HG03139 (cell line): ENCODE measurements around the gene GALNT13.

Experiments
- ATAC-seq: cut with Tn5 transposase; IDR thresholded peaks from one replicate; pipeline ENCODE4 v1.9.1; 2021; ENCODE audit not compliant: unreplicated experiment

Gene GALNT13

DNA sequence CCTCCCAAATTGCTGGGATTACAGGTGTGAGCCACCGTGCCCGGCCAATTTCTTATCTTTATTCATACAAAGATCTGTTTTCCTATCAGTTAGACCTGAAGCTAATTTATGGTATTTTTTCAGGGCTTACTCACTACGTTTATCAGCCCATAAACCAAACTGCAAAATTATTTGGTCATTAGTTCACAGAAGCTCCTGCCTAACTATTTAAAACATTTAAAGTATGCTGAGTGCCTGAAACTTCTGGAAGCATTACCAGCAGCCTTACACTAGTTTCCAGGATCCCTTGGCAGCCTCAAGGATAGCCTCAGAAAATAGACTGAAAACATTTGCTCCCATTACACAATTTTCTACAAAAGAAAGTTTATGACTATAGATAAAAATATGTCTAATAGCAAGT lies 68.8 kb downstream of the GALNT13 start:
- ATAC-seq: no peak

GRCh38 chr2:153944800-153945199 lies 73.1 kb downstream of the GALNT13 start:
- ATAC-seq: no peak

DNA sequence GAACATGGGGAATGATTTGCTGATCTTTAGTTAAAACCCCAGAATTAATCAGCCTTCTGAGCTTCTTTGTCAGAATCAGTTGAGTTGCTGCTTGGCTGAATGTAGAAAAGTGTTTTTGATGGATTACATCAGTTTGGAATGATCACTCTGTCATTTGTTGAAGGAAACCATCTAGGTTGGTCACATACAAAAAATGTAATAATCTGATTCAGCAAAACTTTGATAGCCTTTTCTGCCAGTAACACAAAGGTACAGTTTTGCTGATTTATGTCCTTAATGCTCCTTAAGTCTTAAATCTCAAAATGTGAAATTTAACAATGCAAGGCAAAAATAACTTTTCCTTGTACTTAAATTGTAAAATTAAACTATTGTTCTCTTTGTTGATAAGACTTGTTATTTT lies 74.3 kb downstream of the GALNT13 start:
- ATAC-seq: no peak

DNA sequence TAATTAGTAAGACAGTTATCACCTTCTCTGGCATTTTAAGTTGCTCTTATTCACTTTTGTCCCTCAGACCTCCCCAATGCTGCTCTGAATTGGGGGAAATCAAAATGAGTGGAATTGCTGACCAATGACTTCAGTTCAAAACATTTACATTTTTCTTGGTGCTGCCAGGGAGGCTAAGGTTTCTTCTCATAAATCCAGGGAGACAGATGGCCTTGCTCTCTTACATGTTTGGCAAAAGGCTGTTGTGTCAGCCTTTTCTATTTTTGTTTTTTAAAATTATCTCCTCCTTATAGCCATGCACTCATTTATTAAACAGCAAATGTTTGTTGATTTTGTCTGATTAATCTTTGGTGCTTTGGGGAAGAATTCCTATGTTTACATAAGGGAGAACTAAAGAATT lies 82.0 kb downstream of the GALNT13 start:
- ATAC-seq: no peak

- no peak for ATAC-seq
Measured at GRCh38 chr2:153963256-153963655, 91.5 kb downstream of the GALNT13 start.

- ATAC-seq: no peak
Measured at GRCh38 chr2:153967248-153967973, 95.7 kb downstream of the GALNT13 start.

DNA sequence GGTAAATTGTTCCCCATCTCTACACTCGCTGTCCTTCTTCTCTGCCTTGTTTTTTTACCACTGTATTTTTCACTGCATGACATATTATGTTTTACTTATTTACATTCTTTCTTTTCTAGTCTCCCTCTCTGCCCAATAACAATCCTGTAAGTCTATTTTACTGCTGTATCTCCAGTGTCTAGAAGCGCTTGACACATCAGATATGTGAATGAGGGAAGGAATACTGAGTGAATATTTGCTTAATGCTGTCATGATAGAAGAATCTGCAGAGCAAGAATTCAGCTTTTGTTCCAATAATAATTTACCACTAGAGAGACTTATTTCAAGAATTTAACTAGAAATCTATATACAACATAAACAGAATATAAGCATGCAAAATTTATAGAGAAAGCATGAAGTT lies 99.5 kb downstream of the GALNT13 start:
- no peak for ATAC-seq

GRCh38 chr2:153971855-153972254 lies 100.1 kb downstream of the GALNT13 start:
- no peak for ATAC-seq

GRCh38 chr2:153972412-153972811 lies 100.7 kb downstream of the GALNT13 start:
- ATAC-seq: no peak

DNA sequence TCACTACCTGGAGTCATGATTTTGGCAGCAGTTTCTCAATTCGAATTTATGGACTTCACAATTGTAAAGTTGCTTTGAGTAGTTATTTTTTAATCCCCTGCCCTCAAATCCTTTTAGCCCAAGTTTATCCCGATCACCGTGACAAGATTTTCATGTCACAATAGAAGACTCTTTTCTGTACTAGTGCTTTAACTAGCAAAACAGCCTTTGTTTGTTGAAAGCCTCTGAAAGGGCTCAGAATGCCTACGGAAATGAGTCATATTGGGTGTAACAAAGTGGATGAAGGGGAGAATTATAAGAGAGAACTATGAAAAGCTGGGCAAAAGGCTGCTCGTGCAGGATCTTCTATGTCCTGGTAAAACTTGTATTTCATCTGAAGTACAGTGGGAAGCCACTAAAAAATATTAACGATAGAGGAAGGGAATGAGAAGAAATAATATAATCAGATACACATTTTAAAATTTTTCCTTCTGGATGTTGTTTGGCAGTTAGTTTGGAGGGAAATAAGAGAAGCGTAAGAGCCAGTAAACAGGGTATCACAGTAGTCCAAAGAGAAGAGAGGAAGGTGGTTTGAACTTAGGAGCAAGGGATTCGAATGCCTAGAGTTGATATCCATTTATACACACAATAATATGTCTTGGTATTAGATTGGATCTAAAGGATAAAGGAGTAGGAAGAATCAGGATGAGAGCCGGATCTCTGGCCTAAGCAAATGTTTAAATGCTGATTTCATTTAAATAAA lies 114.9 kb downstream of the GALNT13 start:
- ATAC-seq: no peak

- no peak for ATAC-seq
Measured at GRCh38 chr2:153990771-153991170, 119.0 kb downstream of the GALNT13 start.

- ATAC-seq: no peak
Measured at GRCh38 chr2:154013514-154013913, 141.8 kb downstream of the GALNT13 start.

DNA sequence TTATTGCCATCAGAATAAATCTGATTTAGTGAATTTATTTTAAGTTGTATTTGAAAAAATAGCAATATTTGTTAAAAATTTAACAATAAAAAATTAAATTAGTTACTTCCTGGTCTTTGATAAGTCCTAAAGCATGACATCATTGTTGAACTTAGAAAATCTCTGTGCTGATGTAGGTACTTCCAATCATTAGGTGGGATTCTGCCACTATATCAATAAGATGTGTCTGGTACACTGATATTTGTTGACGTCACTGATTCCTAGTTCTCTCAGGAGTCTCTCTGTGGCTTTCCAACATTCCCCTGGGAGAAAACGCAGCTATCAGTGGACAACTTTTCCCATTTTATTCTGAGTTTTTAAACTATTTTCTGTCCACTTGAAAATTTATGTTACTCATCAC lies 143.5 kb downstream of the GALNT13 start:
- no peak for ATAC-seq

DNA sequence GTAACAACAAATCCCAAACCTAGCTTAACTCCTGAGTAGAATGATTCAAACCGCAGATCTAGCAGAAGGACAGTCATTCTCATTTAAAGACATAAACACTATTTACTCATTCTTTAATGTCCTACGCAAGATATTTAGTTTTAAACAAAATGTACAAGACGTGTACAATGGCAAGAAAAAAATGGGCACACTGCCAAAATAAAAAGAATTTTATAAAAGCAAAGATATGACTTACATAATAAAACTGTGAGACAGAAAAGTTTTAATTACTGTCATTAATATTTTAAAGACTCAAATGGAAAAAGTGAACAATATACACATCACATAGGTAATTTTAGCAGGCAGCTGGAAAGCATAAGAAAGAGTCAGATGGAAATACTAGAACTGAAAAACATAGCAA lies 157.8 kb downstream of the GALNT13 start:
- no peak for ATAC-seq

- no peak for ATAC-seq
Measured at GRCh38 chr2:154032220-154032619, 160.5 kb downstream of the GALNT13 start.

GRCh38 chr2:154046493-154046892 lies 174.8 kb downstream of the GALNT13 start:
- no peak for ATAC-seq

GRCh38 chr2:154048905-154049304 lies 177.2 kb downstream of the GALNT13 start:
- no peak for ATAC-seq

- no peak for ATAC-seq
Measured at GRCh38 chr2:154049561-154049960, 177.8 kb downstream of the GALNT13 start.

DNA sequence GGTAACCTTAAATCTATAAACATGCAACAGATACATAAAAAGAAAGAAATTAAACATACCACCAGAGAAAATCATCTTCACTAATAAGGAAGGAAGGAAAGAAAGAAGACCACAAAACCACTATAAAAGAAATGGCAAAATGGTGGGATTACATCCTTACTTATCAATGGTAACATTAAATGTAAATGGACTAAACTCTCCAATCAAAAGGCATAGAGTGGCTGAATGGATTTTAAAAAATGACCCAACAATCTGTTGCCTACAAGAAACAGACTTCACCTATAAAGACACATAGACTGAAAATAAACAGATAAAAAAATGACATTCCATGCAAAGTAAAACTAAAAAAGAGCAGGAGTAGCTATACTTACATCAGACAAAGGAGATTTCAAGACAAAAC lies 195.4 kb downstream of the GALNT13 start:
- ATAC-seq: no peak

DNA sequence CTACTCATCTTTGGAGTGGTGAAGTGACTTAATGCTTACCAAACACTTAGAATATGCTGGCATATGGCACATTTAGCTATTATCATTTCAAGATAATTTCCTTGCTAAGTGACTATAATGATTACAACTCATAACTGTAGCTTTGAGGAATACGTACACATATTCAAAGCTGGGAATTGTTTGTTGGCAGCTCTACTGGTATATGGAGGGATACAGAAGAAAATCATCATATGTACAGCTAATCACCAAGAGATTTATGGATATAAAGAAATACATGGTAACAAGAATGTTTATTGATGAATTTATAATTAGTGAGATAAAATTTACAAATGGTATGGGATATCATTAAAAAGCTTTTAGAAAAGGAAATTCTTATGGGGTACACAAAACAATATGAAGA lies 207.2 kb downstream of the GALNT13 start:
- ATAC-seq: no peak

DNA sequence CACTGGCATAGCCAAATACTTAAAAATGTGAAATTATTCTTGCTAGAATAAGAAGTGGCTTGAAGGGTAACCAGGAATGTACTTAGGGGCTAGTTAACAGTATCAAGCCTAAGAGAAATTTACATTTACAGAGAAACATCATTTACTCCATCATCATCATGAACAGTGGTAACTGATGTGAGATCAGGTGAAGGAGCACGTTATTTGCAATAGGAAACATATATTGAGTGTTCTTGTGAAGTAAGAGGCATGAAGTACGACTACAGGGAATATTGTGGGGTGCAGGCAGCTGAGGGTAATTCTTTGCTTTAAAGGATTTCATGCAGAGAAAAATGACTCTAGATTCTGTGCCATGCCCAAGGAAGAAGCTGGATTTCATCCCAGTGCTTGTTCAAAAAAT lies 220.8 kb downstream of the GALNT13 start:
- ATAC-seq: no peak

- no peak for ATAC-seq
Measured at GRCh38 chr2:154093856-154094255, 222.1 kb downstream of the GALNT13 start.
